GM20000 (cell line): ENCODE data around the gene HSF4.

ENCODE experiments used
- DNase-seq: peaks from one replicate; pipeline ENCODE4 v3.0.0; 2012; ENCODE audit warnings: low spot score
- TF ChIP-seq, protein P1 (sequence below): IDR thresholded peaks from 2 replicates; pipeline ENCODE4 v1.5.1; 2012; ENCODE audit warnings: mild to moderate bottlenecking, control low read depth; ENCODE audit errors: extremely low read depth, missing control alignments

HSF4 gene

DNA sequence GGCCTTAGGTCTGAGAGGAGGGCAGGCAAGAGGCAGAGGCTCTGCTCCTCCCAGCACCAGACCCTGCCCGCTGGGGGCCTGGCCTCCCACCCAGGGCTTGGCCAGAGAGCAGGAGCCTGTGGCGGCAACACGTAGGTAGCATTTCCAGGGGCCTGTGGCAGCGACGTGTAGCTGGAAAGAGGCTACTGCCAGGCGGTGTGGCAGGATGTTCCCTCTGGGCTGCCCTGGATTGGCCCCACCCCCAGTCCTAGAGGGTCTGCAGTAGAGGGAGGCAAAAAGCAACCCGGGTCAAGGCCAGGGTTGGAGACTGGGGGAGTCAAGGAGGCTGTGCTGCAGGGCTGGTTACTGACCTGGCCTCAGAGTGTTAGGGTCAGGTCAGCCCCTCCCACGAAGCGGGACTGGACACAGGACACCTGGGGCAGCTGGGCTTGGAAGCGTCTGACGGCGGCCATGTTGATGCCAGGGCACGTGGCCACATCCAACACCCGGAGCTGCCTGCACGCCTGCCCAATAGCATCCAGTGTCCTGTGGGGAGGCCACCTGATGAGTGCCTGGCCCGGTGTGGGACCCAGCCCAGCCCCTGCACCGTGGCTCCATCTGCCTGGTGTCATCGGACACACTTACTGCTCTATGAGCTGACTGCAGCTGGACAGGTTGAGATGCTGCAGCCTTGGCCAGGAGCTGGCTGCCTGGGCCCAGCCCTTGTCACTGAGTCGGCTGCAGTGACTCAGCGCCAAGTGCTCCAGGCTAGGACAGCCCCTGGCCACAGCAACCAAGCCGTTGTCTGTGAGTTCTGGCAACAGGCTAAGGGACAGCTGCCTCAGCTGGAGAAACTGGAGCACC, 42.9 kb downstream of the HSF4 start:
- TF ChIP-seq, protein P1, sequence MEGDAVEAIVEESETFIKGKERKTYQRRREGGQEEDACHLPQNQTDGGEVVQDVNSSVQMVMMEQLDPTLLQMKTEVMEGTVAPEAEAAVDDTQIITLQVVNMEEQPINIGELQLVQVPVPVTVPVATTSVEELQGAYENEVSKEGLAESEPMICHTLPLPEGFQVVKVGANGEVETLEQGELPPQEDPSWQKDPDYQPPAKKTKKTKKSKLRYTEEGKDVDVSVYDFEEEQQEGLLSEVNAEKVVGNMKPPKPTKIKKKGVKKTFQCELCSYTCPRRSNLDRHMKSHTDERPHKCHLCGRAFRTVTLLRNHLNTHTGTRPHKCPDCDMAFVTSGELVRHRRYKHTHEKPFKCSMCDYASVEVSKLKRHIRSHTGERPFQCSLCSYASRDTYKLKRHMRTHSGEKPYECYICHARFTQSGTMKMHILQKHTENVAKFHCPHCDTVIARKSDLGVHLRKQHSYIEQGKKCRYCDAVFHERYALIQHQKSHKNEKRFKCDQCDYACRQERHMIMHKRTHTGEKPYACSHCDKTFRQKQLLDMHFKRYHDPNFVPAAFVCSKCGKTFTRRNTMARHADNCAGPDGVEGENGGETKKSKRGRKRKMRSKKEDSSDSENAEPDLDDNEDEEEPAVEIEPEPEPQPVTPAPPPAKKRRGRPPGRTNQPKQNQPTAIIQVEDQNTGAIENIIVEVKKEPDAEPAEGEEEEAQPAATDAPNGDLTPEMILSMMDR: no peak
- no peak for DNase-seq

DNA sequence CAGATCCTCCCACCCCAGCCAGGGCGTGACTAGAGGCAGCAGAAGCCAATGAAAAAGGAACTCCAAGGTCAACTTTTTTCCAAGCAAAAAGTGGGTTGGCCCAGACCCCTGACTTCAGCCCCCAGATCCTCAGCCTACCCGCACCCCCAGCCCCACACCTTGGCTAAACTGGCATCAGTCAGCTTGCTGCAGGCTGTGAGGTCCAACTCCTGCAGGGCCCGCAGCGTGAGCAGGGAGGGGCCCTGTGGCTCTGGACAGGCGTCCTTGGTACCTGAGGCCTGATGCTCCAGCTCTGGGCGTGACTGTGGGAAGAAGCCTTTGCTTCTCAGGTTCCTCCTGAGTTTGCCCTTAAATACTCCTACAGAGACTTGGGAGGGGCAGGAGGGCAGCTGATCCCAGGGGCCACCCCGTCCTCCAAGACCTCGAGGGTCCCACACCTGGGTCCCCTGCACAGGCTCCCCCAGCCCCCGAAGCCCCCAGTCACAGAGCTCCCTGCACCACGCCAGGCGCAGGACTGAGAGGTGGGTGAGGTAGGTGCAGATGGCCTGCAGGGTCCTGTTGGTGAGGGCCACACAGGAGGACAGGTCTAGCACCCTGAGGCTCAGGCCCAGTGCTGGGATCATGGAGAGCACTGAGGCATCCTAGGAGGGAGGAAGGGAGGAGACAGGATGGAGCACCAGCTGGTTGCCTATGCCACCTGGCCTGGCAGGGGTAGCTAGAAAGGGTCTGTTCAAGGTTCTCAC, 43.8 kb downstream of the HSF4 start:
- DNase-seq: no peak
- TF ChIP-seq, protein P1: no peak

DNA sequence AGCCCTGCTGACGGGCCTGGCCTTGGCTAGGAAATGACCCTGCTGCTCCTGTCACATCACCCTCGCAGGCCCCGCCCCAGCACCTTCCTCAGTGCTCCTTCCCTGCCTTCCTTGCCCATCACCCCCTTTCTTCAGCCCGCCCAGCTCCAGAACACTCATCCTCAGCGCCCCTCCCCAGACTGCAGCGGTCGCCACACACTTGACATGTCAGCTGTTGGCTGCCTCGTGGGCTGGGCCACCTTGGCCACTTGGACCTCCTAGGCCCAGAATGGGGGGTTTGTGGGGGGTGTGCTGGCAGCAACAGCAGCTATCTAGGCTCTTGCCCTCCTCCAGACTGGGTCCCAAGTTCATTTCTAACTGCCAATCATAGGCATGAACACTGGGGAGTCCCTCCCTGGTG, 45.0 kb downstream of the HSF4 start:
- TF ChIP-seq, protein P1: no peak
- no peak for DNase-seq

DNA sequence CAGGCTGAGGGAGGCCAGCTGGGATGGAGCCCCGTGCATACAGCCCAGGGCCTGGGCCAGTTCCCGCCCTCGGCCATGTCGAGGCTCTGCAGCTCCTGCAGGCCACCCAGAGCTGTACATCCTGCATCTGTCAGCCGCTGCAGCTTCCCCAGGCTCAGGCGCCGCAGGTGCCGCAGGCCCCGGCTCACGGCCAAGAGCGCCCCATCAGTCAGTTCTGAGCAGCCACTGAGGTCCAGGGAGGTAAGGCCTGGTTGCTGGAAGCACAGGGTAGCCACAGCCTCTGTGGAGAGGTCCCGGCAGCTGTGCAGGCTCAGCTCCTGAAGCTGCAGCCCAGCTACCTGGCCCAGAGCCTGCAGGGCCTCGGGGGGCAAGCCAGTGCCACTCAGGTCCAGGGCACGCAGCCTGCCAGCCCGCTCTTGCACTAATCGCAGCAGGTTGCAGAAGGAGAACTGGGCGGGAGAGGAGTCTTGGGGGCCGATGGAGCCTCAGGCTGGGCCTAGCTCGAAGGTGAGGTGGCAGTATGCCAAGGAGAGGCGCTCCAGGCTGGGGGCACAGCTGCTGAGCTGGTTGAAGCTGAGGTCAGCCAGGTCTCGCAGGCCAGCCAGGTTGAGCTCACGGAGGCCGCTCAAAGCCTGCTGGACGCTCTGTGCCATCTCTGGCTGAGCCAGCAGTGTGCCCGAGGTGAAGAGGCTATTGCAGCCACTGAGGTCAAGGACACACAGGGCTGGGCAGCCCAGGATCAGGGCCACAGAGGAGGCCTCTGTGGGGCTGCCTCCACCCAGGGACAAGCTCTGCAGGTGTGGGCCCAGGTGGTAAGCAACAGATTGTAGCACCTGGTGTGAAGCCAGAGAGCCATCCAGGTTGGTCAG, 45.8 kb downstream of the HSF4 start:
- TF ChIP-seq, protein P1: no peak
- DNase-seq: no peak

DNA sequence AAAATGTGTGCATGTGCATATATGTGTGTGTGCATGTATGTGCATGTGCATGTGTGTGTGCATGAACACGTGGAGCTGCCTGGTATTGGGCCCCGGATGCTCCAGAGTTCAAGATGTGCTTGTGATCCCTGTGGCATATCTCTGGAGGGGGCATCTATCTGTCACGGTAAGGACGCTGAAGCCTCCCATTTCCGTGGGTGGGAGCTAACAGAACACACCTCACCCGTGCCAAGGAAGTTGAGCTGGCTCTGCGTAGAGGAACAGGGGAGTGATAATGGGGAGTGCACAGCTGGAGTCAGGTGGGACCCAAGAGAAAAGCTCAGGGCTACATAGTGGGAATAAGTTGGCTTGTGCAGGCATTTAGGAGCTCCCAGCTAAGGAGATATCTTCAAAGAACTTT, 47.1 kb downstream of the HSF4 start:
- TF ChIP-seq, protein P1: no peak
- DNase-seq: no peak

DNA sequence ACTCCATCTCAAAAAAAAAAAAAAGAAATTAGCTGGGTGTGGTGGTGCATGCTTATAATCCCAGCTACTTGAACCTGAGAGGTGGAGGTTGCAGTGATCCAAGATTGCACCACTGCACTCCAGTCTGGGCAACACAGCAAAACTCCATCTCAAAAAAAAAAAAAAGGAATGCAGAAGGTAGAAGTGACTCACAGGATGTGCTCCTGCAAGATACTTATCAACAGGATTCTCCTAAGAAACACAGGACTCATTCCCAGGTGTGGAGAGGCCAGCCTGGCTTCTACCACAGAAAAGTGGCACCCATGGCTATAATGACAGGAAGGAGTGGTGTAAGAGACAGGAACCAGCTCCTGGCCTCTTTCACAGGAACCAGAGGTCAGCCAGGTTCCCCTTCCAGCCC, 48.2 kb downstream of the HSF4 start:
- DNase-seq: no peak
- TF ChIP-seq, protein P1: no peak
